G401 (cell line): ENCODE data around the gene TRMT112. TPM values are rescaled to one million over a fixed set of nuclear protein-coding genes. Genes with fewer than 3 reads are reported as not detected.

Source experiments
- DNase-seq: peaks from one replicate; pipeline ENCODE4 v3.0.0-alpha.2; 2015; ENCODE audit warnings: low spot score
- in situ Hi-C: cut with HindIII; loops from 2 replicates; pipeline ENCODE4 v1.10.0; 2016; ENCODE audit warnings: low sequenced_read_pairs, mixed read lengths
- total RNA-seq: library from RNA; depleted of rRNA; stranded (reverse); fragments of >200 nt; shearing (Covaris generic); gene quantifications from 2 replicates; pipeline ENCODE4 v1.2.3, GENCODE V29; 2014

Gene TRMT112
- total RNA-seq, 1 experiment from 2014 or later, result 313 TPM

DNA sequence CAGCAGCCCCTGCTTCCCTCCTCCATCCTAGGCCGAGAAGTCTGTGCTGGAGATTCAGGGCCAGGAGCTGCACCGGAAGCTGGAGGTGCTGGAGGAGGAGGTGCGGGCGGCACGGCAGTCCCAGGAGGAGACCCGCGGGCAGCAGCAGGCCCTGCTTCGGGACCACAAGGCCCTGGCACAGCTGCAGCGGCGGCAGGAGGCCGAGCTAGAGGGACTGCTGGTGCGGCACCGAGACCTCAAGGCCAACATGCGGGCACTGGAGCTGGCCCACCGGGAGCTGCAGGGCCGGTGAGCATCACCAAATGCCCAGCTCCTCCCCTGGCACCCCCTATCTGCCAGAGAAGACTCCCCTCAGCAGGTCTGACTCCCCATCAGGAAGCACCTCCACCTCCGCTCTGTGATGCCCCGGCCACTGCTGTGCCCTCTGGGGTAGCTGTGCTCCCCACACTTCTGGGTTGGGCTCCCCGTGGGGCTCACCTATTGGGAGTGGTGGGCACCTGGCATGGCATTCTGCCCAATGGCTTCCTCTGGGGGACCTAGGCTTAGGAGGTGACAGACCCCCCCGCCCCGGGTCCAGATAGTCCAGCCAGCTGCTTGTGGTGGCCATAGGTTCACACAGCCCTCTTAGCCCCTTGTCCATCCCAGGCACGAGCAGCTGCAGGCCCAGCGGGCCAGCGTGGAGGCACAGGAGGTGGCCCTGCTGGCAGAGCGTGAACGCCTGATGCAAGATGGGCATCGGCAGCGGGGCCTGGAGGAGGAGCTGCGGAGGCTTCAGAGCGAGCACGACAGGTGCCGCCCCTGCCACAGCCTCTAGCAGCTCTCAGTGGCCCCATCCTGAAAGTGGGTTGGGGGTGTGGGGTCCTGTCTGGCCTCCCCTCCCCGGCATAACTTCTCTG lies 35.0 kb upstream of the TRMT112 start:
- in situ Hi-C loops, result no loop called here

DNA sequence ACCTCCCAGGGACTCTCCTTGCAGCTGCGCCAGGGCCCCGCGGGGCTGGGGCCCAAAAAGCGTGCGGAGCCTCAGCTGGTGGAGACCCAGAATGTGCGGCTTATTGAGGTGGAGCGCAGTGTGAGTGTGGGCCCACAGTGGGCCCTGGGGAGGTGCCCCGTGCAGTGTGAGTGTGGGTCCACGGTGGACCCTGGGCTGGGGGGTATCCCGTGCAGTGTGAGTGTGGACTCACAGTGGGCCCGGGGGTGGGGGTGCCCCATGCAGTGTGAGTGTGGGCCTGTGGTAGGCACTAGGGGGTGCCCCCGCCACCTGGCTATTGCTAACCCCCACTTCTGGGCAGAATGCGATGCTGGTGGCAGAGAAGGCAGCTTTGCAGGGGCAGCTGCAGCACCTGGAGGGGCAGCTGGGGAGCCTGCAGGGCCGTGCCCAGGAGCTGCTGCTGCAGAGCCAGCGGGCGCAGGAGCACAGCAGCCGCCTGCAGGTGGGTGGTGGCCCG lies 33.8 kb upstream of the TRMT112 start:
- in situ Hi-C loops, result no loop called here
- no peak for DNase-seq

More for the DNA sequence above, 35.0 kb upstream of the TRMT112 start:
- DNase-seq, result peak; percentile 75

DNA sequence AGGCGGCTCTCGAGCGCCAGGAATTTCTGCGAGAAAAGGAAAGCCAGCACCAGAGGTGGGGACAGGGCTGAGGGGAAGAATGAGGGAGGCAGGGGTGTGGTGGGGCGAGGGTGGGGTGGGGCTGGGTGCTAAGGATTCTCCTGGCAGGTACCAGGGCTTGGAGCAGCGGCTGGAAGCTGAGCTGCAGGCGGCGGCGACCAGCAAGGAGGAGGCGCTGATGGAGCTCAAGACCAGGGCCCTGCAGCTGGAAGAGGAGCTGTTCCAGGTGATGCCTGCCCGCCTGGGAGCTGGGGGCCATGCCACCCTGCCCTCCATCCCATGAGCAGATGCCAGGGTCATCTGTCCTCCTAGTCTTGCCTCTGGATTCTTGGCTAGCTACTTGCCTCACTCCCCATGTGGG lies 32.0 kb upstream of the TRMT112 start:
- no peak for DNase-seq
- in situ Hi-C loops, result no loop called here

DNA sequence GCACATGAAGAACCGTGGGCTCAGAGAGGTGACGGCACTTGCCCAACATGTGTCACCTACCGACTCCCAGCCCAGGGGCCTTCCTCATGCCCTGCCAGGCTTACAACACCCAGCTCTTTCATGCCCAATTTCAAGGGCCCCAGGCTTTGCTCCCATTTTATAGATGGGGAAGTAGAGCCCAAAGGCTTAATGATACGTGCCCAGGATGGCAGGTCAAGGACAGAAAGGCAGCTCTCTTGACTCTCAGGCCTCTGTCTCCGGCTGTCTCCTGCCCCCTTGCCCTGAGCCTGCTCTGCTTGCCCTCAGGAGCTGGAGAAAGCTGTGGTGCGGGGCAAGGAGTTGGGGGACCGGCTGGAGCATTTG lies 31.6 kb upstream of the TRMT112 start:
- no peak for DNase-seq
- in situ Hi-C loops, result no loop called here

DNA sequence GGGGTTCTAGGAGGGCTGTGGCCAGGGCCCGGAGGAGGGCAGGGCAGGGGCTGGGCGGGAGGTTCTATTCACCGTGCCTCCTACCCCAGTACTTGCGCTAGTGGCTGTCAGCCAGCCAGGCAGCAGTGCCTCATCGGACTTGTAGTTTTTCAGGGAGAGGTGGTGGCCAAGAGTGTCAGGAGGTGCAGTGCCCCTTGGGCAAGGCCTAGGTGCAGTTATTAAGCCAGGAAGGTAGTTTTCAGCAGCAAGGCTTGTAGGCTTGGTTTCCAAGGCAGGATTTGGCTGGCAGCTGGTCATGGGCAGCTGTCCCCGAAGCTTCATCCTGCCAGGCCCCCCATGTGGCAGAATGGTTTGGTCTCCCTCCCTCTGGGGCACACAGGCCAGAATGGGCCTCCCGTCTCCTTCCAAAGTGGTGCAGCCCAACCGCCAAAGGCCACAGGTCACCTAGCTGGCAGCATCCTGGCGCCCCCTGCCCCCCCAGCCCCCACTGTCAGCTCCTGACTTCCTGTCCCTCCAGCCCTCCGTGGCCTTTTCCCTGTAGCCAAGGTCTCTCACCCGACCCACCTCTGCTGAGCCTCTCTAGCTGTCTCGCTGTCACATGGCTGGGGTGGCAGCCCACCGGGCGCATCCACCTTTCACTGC lies 31.1 kb upstream of the TRMT112 start:
- in situ Hi-C loops, result no loop called here
- DNase-seq, result peak; percentile 88

DNA sequence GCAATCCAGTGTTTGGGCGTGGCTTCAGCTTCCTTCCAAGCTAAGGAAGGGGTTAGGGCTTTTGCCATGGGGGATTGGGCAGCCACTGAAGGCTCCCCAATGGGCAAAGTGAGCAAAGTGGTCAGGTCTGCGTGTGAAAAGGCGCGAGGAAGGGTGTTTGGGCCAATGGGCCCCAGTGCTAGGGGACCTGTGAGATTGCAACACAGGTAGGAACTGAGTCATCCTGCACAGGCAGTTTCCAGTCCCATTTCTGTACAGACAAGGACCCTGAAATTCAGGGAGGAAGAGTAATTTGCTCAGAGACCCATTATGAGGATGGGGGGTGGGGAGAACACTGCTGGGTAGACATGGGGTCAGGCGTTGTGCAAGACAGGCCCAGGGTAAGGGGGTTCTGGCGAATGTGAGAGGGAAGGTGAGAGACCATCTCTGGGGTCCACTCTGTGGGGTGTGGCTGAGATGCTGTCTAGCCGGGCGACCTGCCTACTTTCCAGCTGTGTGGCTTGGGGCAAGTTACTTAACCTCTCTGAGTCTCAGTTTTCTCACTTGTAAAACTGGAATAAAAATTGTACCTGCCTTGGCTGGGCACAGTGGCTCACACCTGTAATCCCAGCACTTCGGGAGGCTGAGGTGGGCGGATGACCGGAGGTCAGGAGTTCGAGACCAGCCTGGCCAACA lies 30.0 kb upstream of the TRMT112 start:
- in situ Hi-C loops, result no loop called here
- DNase-seq, result no peak

DNA sequence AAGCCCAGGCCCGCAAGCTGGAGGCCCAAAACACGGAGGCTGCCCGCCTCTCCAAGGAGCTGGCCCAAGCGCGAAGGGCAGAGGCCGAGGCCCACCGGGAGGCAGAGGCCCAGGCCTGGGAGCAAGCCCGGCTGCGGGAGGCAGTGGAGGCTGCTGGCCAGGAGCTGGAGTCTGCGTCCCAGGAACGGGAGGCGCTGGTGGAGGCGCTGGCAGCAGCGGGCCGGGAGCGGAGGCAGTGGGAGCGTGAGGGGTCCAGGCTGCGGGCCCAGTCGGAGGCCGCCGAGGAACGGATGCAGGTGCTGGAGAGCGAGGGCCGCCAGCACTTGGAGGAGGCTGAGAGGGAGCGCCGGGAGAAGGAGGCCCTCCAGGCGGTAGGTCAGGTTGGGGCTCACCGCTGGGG lies 27.4 kb upstream of the TRMT112 start:
- in situ Hi-C loops, result no loop called here
- DNase-seq, result no peak

DNA sequence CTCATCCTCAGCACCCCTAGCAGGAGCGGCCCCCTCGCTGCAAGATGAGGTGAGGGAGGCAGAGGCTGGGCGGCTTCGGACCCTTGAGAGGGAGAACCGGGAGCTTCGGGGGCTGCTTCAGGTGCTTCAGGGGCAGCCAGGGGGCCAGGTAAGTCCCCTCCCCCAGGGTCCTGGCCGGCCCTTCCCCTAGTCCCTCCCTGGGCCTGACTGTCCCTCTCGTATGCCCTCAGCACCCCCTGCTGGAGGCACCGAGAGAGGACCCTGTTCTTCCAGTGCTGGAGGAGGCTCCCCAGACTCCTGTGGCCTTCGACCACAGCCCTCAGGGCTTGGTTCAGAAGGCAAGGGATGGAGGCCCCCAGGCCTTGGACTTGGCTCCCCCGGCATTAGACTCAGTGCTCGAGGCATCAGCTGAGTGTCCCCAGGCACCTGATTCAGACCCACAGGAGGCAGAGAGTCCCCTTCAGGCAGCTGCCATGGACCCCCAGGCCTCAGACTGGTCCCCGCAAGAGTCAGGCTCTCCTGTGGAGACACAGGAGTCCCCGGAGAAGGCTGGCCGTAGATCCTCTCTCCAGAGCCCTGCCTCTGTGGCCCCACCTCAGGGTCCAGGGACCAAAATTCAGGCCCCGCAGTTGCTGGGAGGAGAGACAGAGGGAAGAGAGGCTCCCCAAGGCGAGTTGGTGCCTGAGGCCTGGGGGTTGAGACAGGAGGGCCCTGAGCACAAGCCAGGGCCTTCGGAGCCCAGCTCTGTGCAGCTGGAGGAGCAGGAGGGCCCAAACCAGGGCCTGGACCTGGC lies 26.6 kb upstream of the TRMT112 start:
- peak; percentile 52 for DNase-seq

DNA sequence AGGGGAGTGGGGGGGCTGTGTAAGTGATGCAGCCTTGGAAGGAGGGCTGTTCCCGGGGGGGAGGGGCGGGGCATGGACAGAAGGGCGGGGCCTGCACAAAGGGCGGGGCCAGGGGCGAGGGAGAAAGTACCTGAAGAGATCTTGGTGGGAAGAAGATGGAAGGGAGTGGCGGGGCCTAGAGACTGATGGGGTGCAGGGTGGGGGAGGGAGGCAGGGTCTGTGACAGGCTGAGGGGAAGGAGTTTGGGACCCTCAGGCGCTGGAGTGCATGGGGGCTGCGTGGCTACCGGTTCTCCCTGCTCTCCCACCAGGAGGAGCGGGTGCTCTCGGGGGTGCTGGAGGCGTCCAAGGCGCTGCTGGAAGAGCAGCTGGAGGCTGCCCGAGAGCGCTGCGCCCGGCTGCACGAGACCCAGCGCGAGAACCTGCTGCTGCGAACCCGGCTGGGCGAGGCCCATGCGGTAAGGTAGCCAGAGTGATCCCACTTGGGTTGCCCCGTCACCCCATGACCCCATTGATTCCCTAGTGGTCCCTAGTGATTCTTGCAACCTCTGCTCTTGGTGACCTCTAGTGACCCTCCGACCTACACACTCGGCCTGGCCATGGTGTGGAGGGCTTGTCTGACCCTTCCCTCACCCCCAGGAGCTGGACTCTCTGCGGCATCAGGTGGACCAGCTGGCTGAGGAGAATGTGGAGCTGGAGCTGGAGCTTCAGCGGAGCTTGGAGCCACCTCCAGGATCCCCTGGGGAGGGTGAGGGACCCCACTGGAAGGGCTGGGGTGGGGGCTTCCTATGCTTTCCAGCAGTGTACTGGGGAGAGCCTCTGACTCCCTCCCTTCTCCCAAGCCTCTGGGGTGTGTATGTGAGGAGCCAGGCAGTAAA lies 25.7 kb upstream of the TRMT112 start:
- in situ Hi-C loops, result no loop called here
- no peak for DNase-seq

More for the DNA sequence above, 26.6 kb upstream of the TRMT112 start:
- in situ Hi-C loops, result no loop called here

DNA sequence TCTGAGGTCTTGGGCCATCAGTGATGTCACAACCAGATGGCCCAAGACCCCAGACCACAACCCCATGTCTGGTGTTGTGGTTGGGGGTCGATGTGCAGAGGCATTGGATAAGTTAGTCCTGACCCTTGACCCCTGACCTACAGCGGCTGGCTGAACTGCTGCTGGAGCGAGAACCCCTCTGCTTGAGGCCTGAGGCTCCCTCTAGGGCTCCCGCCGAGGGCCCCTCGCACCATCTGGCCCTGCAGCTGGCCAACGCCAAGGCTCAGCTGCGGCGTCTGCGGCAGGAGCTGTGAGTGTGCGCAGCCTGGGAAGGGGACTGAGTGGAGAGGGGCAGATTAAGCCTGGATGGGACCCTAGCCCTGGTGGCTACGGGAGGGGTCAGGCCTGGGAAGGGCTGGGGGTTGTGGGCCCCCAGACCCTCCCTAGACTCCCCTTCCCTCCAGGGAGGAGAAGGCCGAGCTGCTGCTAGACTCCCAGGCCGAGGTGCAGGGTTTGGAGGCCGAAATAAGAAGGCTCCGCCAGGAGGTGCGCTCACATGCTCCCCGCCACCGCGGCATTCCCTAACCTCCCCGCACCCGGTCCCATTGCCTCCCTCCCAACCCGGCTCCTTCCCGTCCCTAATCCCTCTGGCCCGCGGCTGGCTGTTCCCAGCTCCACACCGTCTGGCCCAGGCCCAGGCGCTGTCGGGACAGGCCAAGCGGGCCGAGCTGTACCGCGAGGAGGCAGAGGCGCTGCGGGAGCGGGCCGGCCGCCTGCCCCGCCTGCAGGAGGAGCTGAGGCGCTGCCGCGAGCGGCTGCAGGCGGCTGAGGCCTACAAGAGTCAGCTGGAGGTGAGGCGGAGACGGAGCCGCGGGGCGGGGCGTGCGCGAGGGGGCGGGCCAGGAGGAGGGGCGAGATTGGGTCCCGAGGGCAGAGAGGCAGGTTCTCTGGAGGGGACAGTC lies 24.8 kb upstream of the TRMT112 start:
- peak; percentile 90 for DNase-seq
- in situ Hi-C loops, result no loop called here

DNA sequence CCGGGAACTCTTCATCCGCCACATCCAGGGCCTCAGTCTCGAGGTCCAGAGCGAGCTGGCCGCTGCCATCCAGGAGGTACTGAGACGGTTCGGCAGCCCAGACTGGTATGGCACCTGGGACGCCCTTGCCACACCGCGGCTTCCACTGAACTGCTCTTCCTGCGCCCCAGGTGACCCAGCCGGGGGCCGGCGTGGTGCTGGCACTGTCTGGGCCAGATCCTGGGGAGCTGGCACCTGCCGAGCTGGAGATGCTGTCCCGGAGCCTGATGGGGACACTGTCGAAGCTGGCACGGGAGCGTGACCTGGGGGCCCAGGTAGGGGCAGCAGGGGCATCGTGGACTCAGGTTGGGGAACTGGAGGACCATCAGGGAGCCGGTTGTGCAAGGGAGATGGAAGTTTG lies 24.1 kb upstream of the TRMT112 start:
- in situ Hi-C loops, result no loop called here
- DNase-seq, result no peak

DNA sequence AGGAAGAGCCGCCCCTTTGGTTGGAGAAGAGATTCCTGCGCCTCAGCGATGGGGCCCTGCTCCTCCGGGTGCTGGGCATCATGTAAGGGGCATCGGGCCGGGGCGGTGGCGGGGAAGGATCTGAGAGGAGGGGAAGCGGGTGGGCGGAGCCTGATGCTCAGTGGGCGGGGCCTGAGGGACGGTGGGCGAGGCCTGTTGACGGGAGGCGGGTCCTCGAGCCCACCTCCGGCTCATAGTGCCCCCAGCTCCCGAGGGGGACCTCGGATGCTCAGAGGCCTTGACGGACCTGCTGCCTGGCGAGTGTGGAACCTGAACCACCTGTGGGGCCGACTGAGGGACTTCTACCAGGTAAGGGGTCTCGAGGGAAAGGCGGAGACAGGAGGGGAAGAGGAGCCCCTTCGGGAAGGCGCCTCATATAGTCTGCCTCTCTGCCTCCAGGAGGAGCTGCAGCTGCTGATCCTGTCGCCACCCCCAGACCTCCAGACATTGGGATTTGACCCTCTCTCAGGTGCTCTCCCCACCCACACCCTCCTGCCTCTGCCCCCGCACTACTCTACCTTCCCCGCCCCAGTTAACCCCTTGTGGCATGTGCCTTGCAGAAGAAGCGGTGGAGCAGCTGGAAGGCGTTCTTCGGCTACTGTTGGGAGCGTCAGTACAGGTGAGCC lies 23.4 kb upstream of the TRMT112 start:
- in situ Hi-C loops, result no loop called here
- DNase-seq, result no peak

DNA sequence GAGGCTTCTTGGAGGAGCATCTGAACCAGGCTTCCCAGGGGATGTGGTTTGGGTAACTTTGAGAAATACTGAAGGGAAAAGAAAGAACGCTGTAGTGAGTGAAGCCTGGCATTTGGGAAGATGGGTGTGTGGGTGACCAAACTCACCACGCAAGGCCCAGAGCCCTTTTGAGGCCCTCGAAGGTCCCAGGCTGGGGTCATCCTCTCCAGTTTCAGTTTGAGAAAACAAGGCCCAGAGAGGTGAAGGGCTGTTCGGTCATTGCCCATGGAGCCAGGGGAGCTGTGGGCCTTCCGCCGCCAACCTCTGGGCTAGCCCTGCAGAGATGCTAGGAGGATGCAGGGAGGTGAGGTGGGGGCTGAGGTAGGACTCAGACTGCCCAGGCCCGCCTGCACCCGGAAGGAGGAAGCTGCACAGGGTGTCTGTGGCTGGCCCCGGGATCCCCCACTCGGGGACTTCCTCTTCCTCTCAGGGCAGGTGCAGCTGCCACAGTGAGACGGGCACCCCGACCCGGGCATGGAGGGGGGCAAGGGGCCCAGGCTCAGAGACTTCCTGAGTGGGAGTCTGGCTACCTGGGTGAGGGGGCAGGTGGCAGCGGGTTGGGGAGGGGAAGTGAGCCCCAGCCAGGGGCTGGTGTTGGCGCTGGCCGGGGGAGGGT lies 22.5 kb upstream of the TRMT112 start, which contains the start of gene CCDC88B:
Gene CCDC88B, plus strand, starts transcription at position 451 of the 655 bp plus-strand sequence. Its CDS starts 63 bp downstream, at position 514.
- in situ Hi-C loops, result no loop called here
- DNase-seq, result no peak

DNA sequence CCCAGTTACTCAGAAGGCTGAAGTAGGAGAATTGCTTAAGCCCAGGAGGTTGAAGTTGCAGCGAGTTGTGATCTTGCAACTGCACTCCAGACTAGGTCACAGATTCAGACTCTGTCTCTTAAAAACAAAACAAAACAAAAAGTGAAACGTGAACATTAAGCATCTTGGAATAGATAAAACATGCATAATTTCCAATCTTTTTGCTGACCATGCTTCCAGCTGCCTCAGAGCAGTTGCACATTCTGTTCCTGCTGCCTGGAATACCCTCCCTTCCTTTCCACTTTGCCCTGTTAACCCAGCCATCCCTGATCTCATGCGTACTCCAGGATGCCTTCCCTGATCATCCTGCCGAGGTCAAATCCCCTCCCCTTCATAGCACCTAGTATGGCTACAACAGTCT lies 21.9 kb upstream of the TRMT112 start:
- DNase-seq, result no peak
- in situ Hi-C loops, result no loop called here

DNA sequence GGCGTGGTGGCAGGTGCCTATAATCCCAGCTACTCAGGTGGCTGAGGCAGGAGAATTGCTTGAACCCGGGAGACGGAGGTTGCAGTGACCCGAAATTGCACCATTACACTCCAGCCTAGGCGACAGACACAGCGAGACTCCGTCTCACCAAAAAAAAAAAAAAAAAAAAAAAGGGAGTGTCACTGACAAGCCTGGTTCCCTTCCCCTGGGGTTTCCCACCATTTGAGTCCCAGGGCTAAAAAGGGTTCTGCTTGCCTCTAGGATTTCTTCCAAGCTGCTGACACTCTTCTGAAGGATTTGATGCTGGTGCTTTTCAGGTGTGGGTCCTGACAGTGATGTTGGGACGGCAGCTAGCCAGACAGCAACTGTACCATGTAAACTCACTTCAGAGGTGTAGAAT lies 21.4 kb upstream of the TRMT112 start:
- in situ Hi-C loops, result no loop called here
- DNase-seq, result no peak

DNA sequence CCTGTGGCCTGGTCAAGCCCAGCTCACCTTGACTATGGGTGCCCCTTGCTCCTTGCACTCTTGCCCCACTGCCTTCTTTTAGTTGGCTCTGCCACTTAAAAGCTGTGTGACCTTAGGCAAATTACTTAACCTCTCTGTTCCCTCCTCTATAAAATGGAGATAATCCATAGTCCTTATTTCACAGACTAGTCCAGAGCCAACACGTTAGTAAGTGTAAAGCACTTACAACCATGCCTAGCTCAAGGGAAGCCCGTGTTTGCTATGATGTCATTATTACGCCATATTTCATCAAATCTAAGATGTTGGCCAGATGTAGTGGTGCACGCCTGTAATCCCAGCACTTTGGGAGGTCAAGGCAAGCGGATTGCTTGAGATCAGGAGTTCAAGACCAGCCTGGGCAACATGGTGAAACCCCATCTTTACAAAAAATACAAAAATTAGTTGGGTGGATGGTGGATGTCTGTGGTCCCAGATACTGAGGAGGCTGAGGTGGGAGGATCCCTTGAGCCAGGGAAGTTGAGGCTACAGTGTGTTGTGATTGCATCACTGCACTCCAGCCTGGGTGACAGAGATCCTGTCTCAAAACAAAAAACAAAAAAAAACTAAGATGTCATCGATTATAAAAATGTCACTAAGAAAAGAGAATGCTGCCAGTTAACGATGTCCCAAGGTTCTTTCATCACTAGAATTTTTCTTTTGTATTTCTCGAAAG lies 20.3 kb upstream of the TRMT112 start:
- in situ Hi-C loops, result no loop called here

More for the DNA sequence above, 20.3 kb upstream of the TRMT112 start:
- DNase-seq, result no peak
